T-helper 17 cell (primary cell): ENCODE measurements around the gene SLC6A11. TPM values are rescaled to one million over a fixed set of nuclear protein-coding genes. Genes with fewer than 3 reads are reported as not detected.
A peak's percentile ranks its signal among the peaks of the same experiment; 100 is the strongest.

Experiments
- ATAC-seq: fragments of 150-1000 bp; cut with Tn5 transposase; 2 replicates; pipeline ENCODE4 v1.10.0; 2021; ENCODE audit warnings: mild to moderate bottlenecking, moderate library complexity
- DNase-seq, 3 donors: peaks; one replicate each; pipeline versions ENCODE4 v3.0.0 to v3.0.0-alpha.2; 2020 to 2021
- H3K9me3 ChIP-seq: one replicate; pipeline ENCODE4 v1.7.0; 2013; ENCODE audit warnings: low read length, mild to moderate bottlenecking; ENCODE audit not compliant: control insufficient read depth, poor library complexity, severe bottlenecking
- H3K27ac Mint-ChIP-seq: one replicate; pipeline ENCODE4 v1.8.0; 2022; ENCODE audit warnings: mild to moderate bottlenecking, moderate library complexity, mixed read lengths
- H3K27me3 Mint-ChIP-seq: one replicate; pipeline ENCODE4 v1.8.0; 2022; ENCODE audit warnings: mixed read lengths
- H3K36me3 Mint-ChIP-seq: one replicate; pipeline ENCODE4 v1.8.0; 2022; ENCODE audit warnings: low read depth, mixed read lengths
- H3K4me1 Mint-ChIP-seq: one replicate; pipeline ENCODE4 v1.8.0; 2022; ENCODE audit warnings: mild to moderate bottlenecking, mixed read lengths
- H3K4me3 Mint-ChIP-seq: one replicate; pipeline ENCODE4 v1.8.0; 2022; ENCODE audit warnings: mild to moderate bottlenecking, moderate library complexity, mixed read lengths
- total RNA-seq, 4 donors: library from RNA in 2 of 4; stranded (reverse) in 2 of 4; gene quantifications; one replicate each; pipeline ENCODE4 v1.2.3 and lab custom pipeline; 2022 to 2026

Gene SLC6A11
- total RNA-seq, 2 donors from 2014 or later: not detected

DNA sequence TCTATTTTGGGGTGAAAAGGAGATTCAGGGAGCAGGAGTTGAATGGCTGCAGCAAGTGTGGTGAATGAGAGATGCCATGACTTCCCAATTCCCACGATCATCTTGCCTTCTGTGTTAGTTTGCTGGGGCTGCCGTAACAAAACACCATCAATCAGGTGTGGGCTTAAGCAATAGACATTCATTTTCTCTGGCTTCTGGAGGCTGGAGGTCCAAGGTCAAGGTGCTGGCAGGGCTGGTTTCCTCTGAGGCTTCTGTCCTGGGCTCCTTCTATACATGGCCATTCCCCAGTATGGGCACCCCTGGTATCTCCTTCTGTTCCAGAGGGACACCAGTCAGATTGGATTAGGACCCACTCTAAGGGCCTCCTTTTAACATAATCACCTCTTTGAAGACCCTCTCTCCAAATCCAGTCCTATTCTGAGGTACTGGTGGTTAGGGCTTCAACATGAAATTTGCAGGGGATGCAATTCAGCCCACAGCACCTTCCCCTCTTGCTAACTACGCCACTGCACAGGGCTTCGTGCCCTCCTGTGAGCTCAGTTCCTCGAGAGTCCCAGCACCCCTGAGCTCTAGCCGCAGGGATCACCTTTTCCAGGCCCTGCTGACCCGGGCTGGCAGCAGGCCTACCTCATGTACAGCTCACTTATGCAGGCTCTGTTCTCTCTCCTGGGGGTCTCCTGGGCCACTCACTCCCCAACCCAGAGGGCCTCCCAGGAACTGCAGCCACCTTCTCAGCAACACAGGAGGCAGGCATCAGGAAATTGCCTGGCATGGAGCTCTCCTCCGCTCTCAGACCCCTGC, 37.3 kb upstream of the SLC6A11 start:
- no peak for DNase-seq
- peaks cover 87% of the 10 kb centered on the region for H3K27me3 Mint-ChIP-seq
- no peaks in the 10 kb centered on the region for H3K4me1 Mint-ChIP-seq
- H3K4me3 Mint-ChIP-seq: no peak overlapping the region
- no peak overlapping the region for H3K27ac Mint-ChIP-seq
- no peaks in the 10 kb centered on the region for H3K9me3 ChIP-seq
- no peak for ATAC-seq
- no peaks in the 10 kb centered on the region for H3K36me3 Mint-ChIP-seq

DNA sequence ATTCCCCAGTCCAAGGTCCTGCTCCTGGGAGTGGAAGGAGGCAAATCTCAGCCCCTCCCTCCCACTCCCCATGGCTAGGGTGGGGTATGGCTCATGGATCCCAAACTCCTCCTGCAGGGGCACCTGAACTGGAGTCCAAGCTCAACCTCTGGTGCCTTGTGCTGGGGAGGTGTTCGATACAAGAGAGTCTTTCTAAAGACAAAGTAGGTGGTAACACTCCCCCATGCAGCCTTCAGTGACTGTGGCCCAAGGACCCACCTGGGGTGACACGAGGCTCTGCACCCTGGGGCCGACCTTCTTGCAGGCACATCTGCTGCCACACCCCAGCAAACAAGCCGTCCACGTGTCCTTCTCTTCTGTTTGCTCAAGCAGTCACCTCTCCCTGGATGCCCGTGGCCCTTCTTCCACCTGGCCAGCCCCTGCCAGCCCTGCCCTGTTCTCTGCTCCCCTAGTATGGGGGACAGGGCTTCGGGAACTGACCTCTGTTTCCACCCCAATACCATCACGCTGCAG, 36.7 kb upstream of the SLC6A11 start:
- no peaks in the 10 kb centered on the region for H3K9me3 ChIP-seq
- Mint-ChIP-seq H3K27me3 (peaks cover 87% of the 10 kb centered on the region), H3K4me1 (no peaks in the 10 kb centered on the region), H3K27ac (no peak overlapping the region), H3K36me3 (no peaks in the 10 kb centered on the region), H3K4me3 (no peak overlapping the region)
- ATAC-seq (no peak), DNase-seq (no peak)

DNA sequence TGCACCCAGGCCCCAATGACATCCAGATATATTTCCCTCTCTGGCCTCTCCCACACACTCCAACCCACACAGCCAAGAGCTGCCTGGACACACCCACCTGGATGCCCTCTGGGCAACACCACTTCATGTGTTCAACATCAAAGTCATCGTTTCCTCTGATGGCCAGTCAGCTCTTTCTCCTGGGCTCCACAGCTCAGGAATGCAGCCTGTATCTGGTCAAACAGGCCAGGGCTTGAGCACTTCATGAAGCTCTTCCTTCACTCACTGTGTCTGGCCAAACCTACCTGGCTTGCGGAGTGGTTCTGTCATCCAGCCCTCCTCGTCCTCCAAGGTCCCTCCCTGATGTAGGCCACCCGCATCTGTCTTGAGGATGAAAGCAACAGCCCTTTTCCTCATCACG, 35.8 kb upstream of the SLC6A11 start:
- no peak overlapping the region for H3K4me3 Mint-ChIP-seq
- H3K27ac Mint-ChIP-seq: no peak overlapping the region
- no peaks in the 10 kb centered on the region for H3K4me1 Mint-ChIP-seq
- H3K9me3 ChIP-seq: no peaks in the 10 kb centered on the region
- ATAC-seq: no peak
- DNase-seq: no peak
- peaks cover 87% of the 10 kb centered on the region for H3K27me3 Mint-ChIP-seq
- H3K36me3 Mint-ChIP-seq: no peaks in the 10 kb centered on the region

DNA sequence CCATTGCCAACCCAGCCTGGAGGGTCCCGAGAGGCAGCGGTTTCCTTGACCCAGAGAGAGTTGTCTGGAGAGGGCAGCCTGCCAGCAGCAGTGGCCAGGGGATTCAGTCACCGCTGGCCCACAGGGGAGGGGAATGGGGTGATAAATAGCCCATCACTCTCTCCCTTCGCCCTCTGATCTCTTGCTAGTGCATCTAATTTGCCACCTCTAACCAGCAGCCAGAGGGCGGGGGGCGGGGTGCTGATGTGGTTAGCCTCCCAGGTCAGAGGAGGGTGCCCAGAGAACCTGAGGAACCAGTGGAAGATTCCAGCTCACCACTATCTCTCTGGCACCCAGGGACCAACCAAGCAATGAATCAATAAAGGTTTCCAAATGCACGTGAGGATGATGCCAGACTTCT, 35.1 kb upstream of the SLC6A11 start:
- H3K27ac Mint-ChIP-seq: no peak overlapping the region
- no peak overlapping the region for H3K4me3 Mint-ChIP-seq
- DNase-seq: no peak
- H3K27me3 Mint-ChIP-seq: peaks cover 80% of the 10 kb centered on the region
- no peak for ATAC-seq
- no peaks in the 10 kb centered on the region for H3K36me3 Mint-ChIP-seq
- H3K9me3 ChIP-seq: no peaks in the 10 kb centered on the region
- H3K4me1 Mint-ChIP-seq: no peaks in the 10 kb centered on the region

DNA sequence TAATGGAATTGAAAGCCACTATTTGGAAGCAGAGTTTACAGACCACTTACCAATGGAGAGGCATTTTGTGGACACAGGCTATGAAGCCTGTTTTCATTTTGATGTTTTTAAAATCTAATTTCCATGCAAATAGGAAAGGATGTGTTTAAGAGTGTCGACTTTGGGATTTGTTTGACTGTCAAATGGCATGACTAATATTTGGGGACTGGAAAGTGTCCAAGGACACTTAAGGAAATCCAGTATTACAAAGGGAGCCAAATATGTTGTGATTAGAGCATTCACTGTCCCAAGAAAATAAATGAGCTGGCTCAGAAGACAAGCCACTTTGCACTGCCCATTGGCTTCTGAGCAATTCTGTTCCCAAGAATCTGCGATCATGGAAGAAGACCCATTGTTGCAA, 34.0 kb upstream of the SLC6A11 start:
- Mint-ChIP-seq H3K4me3 (no peak overlapping the region), H3K36me3 (peaks cover 2% of the 10 kb centered on the region), H3K27me3 (peaks cover 70% of the 10 kb centered on the region), H3K27ac (no peak overlapping the region), H3K4me1 (no peaks in the 10 kb centered on the region)
- no peaks in the 10 kb centered on the region for H3K9me3 ChIP-seq
- DNase-seq: no peak
- no peak for ATAC-seq

DNA sequence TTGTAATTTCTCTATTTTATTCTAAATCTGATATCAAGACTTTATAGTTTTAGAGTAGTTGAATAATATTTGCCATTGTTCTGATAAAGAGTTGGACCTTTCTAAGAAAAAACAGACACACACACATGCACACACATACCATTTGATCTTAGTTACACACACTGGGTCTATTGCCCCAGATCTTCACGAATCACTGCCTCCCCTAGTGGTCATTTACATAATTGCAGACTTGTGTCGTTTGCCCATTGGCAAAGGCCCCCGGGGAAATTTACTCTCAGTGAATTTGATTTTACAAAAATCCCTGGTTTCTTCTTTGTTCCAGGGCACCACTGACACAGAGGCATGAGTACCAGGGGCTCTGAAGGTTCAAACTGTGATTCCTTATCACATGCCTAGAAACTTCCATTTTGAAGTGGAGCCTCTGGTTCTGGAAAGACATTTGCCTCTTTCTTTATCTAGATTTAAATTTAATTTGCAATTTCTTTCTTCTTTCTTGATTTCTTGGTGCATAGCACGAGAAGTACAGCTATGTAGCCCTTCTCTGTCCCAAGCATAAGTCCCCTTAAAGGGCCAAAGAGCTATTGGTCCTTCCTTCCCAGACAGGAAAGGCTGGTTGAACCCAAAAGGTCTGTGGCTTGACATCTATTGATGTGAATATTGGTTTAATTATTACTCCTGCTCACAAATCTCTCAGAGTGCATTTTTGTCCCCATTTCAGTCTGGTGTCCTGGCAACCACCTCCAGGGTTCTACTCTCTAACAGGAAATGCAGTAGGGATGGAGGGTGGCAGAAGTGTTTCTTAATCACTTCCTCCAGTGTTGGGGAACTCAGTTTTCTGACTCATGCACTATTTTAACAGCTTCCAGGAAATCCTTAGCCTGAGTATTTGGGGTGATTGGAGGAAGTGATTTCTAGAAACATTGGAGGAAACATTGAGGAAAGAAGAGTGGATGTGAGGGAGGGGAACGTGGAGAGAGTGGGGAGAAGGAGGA, 32.4 kb upstream of the SLC6A11 start:
- no peaks in the 10 kb centered on the region for H3K4me1 Mint-ChIP-seq
- H3K4me3 Mint-ChIP-seq: no peak overlapping the region
- no peaks in the 10 kb centered on the region for H3K9me3 ChIP-seq
- no peak for ATAC-seq
- no peak overlapping the region for H3K27ac Mint-ChIP-seq
- H3K27me3 Mint-ChIP-seq: peaks cover 69% of the 10 kb centered on the region
- DNase-seq: peak in 1 of 3 donors; percentile 30
- peaks cover 2% of the 10 kb centered on the region for H3K36me3 Mint-ChIP-seq

DNA sequence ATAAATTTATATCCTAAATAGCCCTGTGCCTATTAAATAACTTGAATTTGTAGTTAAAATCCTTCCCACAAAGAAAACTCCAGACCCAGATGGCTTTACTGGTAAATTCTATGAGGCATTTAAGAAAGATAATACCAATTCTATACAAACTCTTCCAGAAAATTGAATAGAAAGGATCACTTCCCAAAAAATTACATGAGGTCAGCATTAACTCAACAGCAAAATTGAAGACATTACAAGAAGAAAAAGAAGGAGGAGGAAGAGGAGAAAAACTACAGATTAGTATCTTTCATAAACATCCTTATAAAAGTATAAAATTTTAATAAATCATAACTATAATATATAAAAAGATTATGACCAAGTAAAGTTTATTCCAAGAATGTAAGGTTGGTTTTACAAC, 29.4 kb upstream of the SLC6A11 start:
- Mint-ChIP-seq H3K4me1 (no peaks in the 10 kb centered on the region), H3K36me3 (peaks cover 4% of the 10 kb centered on the region), H3K27me3 (peaks cover 43% of the 10 kb centered on the region), H3K4me3 (no peak overlapping the region), H3K27ac (no peak overlapping the region)
- no peak for ATAC-seq
- H3K9me3 ChIP-seq: no peaks in the 10 kb centered on the region
- DNase-seq: no peak

DNA sequence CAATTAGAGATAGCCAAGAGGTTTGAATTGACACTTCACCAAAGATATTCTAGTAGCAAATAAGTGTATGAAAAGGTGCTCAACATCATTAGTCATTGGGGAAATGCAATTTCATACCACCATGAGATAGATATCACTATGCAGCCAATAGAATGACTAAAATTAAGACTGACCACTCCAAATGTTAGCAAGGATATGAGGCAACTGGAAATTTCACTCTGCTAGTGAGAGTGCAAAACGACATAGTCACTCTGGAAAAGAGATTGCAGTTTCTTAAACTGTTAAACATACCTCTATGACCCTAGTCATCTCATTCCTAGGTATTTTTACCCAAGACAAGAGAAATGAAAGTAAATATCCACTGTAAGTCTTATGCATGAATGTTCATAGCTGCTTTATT, 27.6 kb upstream of the SLC6A11 start:
- H3K4me1 Mint-ChIP-seq: no peaks in the 10 kb centered on the region
- peaks cover 41% of the 10 kb centered on the region for H3K27me3 Mint-ChIP-seq
- ATAC-seq: no peak
- DNase-seq: no peak
- H3K36me3 Mint-ChIP-seq: peaks cover 4% of the 10 kb centered on the region
- no peak overlapping the region for H3K27ac Mint-ChIP-seq
- H3K4me3 Mint-ChIP-seq: no peak overlapping the region
- H3K9me3 ChIP-seq: no peaks in the 10 kb centered on the region

DNA sequence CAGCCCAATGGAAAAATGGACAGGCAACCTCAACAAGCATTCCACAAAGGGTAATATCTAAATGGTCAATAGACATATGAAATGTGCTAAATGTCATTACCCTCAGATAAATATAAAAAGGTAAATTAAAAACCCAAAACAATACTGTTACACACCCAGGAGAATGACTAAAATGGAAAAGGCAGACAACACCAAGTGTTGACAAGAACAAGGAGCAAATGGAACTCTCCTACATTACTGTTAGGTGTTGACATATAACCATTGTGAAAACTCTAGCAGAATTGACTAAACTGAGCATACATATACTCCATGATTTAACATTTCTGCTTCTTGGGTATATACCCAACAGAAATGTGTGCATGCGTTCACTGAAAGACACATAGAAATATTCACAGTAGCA, 25.3 kb upstream of the SLC6A11 start:
- no peak overlapping the region for H3K27ac Mint-ChIP-seq
- ATAC-seq: no peak

DNA sequence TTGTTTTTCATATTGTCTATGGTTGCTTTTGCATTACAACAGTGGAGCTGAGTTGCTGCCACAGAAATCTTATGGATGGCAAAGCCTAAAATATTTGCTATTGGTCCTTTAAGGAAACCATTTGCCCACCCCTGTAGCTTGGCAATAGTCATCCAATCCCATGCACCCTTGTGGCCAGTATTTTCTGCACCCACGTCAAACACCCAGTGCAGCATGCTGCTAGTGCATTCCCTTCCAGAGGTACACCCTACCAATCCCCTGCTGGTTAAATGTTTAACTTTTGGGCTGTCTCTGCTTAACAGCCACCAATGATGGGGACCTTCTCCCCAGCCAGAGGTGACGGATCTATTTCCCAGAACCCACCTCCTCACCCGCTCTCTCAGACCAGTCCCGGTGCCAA, 23.8 kb upstream of the SLC6A11 start:
- no peak for ATAC-seq
- DNase-seq: no peak
- Mint-ChIP-seq H3K36me3 (peaks cover 2% of the 10 kb centered on the region), H3K27me3 (peaks cover 58% of the 10 kb centered on the region), H3K4me3 (no peak overlapping the region), H3K27ac (no peak overlapping the region), H3K4me1 (no peaks in the 10 kb centered on the region)
- no peaks in the 10 kb centered on the region for H3K9me3 ChIP-seq

More for the DNA sequence above, 25.3 kb upstream of the SLC6A11 start:
- Mint-ChIP-seq H3K4me1 (no peaks in the 10 kb centered on the region), H3K27me3 (peaks cover 43% of the 10 kb centered on the region), H3K4me3 (no peak overlapping the region), H3K36me3 (peaks cover 4% of the 10 kb centered on the region)
- H3K9me3 ChIP-seq: no peaks in the 10 kb centered on the region
- DNase-seq: no peak

DNA sequence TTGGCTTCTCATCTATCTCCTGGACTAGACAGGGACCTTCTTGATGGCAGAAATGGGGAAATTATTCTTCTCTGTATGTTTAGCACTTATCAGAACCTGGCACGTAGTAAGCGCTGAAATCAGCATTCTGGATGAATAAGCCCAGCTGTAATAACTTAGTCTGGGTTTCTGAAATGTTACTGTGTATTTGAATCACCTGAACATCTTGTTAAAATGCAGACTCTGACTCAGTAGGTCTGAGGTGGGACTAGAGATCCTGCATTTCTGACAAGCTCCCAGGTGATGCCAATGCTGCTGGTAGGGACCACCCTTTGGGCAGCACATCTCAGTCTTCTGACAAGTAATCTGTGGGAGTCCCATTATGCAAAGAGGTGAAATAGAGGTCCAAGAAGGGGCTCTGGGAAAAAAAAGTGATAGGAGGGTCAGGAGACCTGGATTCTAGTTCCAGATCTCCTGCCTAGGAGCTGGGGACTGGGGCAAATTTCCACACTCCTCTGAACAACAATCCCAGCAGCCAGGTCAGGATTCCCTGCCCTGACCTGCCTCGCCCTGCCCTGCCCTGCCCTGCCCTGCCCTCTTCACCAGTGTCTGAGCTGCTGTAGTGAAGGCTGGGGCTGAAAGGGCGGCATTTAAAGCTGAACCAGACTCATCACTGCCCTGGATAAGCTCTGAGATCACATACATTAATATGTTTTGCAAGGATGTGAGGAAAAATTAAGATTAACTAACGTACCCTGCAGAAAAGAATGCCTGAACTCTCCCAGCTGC, 17.2 kb upstream of the SLC6A11 start:
- Mint-ChIP-seq H3K27me3 (peaks cover 59% of the 10 kb centered on the region), H3K4me1 (no peaks in the 10 kb centered on the region), H3K4me3 (no peak overlapping the region), H3K36me3 (no peaks in the 10 kb centered on the region), H3K27ac (no peak overlapping the region)
- DNase-seq (no peak), ATAC-seq (no peak)
- H3K9me3 ChIP-seq: no peaks in the 10 kb centered on the region

DNA sequence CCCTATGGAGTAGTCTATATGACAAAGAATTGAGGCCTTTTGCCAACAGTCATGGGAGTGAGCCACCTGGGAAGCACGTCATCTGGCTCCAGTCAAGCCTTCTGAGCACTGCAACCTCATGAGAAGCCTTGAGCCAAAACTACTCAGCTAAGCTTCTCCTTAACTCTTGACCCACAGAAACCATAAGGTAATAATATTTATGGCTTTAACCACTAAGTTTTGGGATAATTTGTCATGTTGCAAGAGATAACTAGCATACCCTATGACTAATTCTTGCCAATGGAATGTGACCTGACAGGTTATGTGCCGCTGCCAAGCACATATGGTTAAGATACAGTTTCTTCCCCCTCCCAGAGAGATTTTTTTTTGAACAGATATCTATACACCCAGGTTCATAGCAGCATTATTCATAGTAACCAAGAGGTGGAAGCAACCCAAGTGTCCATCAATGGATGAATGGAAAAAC, 11.8 kb upstream of the SLC6A11 start:
- Mint-ChIP-seq H3K4me3 (no peak overlapping the region), H3K36me3 (no peaks in the 10 kb centered on the region), H3K4me1 (no peaks in the 10 kb centered on the region), H3K27ac (no peak overlapping the region), H3K27me3 (peaks cover 34% of the 10 kb centered on the region)
- no peaks in the 10 kb centered on the region for H3K9me3 ChIP-seq
- ATAC-seq (no peak), DNase-seq (no peak)

DNA sequence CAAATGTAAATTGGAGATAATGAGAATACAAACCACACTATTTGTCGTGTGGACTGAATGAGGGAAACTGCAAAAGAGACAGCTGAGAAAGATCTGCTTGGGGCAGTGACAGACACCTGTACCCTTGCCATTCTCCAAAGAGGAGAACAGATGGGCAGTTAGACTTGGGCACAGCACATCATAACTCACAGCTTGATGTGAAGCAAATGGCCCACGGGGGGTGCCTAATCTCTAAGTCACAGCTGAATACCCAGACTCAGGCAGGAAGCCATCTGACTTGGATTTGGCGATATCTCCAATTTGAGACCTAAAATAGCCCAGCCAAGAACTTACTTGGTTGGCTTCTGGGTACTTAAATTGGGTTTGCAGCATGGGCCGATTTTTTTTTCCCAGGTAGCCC, 10.0 kb upstream of the SLC6A11 start:
- no peaks in the 10 kb centered on the region for H3K4me1 Mint-ChIP-seq
- H3K36me3 Mint-ChIP-seq: no peaks in the 10 kb centered on the region
- H3K4me3 Mint-ChIP-seq: no peak overlapping the region
- no peaks in the 10 kb centered on the region for H3K9me3 ChIP-seq
- DNase-seq: no peak
- peaks cover 42% of the 10 kb centered on the region for H3K27me3 Mint-ChIP-seq
- no peak for ATAC-seq
- H3K27ac Mint-ChIP-seq: no peak overlapping the region
